Measurements from ENCODE around the gene TPD52L1. TPM values are rescaled to one million over a fixed set of nuclear protein-coding genes. Genes with fewer than 3 reads are reported as not detected.
A peak's percentile ranks its signal among the peaks of the same experiment; 100 is the strongest.

The TPD52L1 gene
- total RNA-seq, 1 experiment from 2014 or later: 29.2 TPM

DNA sequence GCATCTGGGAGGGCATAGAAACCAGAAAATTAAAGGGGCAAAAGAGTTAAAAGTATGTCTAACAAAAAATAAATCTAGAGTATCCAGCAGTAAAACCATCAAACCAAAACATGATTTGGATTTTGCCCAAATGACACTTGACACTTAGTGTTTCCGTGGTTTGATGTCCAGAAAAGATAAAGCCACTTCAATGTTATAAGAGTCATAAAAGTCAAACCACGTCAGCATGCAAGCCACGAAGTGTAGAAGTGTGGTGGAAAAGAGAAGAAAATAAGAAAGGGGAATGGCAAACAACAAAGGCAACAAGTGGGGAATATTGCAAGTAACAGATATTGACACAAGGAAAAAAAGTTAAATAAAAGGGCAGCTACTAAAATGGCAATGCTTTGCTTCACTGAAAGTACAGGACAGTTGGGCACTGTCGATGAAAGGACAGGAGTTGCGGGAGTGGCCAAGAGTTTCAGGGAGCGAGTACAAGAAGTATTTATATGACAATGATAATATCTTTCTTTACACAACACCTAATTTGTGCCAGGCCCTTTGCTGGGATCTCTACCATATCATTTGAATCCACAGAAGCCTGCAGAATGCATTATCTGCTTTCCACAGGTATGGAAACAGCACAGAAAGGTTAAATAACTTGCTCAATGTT lies 154.5 kb downstream of the TPD52L1 start:
- Histone ChIP-seq H3K9me3 (no peaks in the 10 kb centered on the region), H3K4me3 (no peak overlapping the region), H3K27me3 (no peaks in the 10 kb centered on the region), H3K36me3 (no peaks in the 10 kb centered on the region)
- no peak for DNase-seq

DNA sequence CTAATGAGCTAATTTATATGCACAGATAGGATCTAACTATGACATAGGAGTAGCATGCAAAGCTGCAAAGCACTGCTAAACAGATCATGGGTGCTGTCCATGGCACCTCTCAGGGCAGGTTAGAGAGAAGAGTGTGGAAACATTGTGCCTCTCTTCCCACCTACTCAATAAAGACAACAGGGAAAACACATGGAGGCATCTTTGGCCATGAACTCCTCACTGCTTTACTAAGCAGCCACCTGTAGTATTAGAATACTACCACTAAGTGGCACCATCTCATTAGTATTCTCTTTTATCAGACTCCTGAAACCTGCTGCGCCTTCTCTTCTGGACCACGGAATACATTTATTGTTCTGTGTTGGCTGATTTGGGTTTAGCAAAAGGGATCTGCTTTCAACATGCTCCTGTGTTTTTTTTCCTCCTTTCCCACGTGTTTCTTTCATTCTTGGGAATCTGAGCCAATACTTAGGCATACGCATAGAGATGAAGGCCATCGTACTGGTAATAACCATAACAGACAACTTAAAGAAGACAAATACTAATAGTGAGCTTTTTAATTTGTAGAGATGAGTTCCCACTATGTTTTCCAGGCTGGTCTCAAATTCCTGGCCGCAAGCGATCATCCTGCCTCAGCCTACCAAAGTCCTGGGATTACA lies 157.5 kb downstream of the TPD52L1 start:
- Histone ChIP-seq H3K27me3 (no peaks in the 10 kb centered on the region), H3K4me3 (no peak overlapping the region)
- DNase-seq: no peak

DNA sequence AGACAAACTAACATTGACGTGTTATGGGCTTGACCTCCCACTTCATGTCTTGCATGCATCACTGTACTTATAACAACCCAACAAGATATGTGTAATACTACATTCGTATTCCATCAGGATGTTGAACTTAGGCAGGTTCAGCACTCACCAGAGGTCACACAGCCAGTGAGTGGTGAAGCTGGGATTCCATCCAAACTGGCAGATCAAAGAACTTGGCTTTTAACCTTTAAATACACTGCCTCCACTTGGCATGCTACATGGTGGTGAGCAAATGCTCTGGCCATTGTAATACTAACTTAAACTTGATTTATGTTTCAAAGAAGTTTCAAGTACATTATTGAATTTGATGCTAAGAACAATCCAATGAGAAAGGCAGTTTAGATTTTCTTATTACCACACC lies 158.9 kb downstream of the TPD52L1 start:
- no peaks in the 10 kb centered on the region for H3K36me3 ChIP-seq
- no peak overlapping the region for H3K4me3 ChIP-seq
- peak; percentile 69 for DNase-seq
- no peaks in the 10 kb centered on the region for H3K27me3 ChIP-seq
- no peaks in the 10 kb centered on the region for H3K9me3 ChIP-seq

More for the DNA sequence above, 157.5 kb downstream of the TPD52L1 start:
- H3K36me3 ChIP-seq: no peaks in the 10 kb centered on the region
- H3K9me3 ChIP-seq: no peaks in the 10 kb centered on the region

DNA sequence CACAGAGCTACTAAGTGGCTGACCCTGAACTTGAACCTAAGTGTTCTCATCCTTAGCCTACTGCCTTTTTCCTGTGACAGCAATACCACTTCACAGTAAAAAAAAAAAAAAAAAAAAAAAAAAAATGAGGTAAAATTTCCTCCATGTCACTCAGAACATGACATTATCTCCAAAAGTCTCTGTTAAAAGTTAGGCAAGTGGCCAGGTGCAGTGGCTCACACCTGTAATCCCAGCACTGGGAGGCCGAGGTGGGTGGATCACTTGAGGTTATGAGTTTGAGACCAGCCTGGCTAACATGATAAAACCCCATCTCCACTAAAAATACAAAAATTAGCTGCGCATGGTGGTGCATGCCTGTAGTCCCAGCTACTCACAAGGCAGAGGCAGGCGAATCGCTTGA lies 159.4 kb downstream of the TPD52L1 start:
- Histone ChIP-seq H3K27me3 (no peaks in the 10 kb centered on the region), H3K36me3 (no peaks in the 10 kb centered on the region), H3K9me3 (no peaks in the 10 kb centered on the region), H3K4me3 (no peak overlapping the region)
- no peak for DNase-seq

Other genes starting within 250 kb of the TPD52L1 start
- gene RNF217, start 191.3 kb upstream of the TPD52L1 start, total RNA-seq (2014; rRNA removed; shearing (Covaris generic); ENCODE audit: low replicate concordance): 7.4 and 10.6 TPM in 2 replicates
- 125 and 151 TPM in 2 replicates for gene HDDC2, start 148.2 kb downstream of the TPD52L1 start, total RNA-seq (2014; rRNA removed; shearing (Covaris generic); ENCODE audit: low replicate concordance)

Data from MG63 (cell line).